ENCODE results near the gene GRIN2A. TPM values are rescaled to one million over a fixed set of nuclear protein-coding genes. Genes with fewer than 3 reads are reported as not detected.

The GRIN2A gene
- total RNA-seq, 1 experiment from 2014 or later: not detected

DNA sequence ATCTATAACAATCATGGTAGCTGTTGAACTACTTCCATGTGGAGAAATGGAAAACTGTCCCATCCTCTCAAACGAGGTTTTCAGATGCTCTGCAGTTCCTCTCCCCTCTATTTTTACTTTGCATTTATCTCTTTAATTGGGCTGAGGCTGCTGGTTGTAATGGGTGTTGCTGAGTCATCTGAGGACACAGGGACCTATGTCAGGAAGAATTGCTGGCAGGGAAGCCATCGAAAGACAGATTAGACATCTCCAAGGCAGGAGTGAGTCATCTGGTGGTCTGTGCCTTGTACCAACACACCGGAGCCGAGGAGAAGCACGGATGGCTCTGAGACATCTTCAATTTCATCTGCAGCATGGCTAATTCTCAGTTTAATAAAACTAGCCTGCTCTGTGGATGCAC lies 394.5 kb downstream of the GRIN2A start:
- ChIA-PET POLR2A (no interaction called here), CTCF (no interaction called here)
- BruUV-seq (replicated peaks): no TSS peak
- Mint-ChIP-seq H3K9me3 (ENCODE audit: unreplicated experiment) (peaks cover 32% of the 10 kb centered on the region), H3K27me3 (ENCODE audit: insufficient read depth, unreplicated experiment) (no peaks in the 10 kb centered on the region), H3K36me3 (ENCODE audit: insufficient read depth, unreplicated experiment) (no peaks in the 10 kb centered on the region), H3K4me3 (ENCODE audit: unreplicated experiment) (no peak overlapping the region), H3K27ac (ENCODE audit: low read depth, unreplicated experiment) (no peak overlapping the region), H3K4me1 (ENCODE audit: insufficient read depth, unreplicated experiment) (no peaks in the 10 kb centered on the region)
- intact Hi-C loops (cut with micrococcal nuclease): no loop called here
- no peak for DNase-seq (ENCODE audit: unreplicated experiment)
- TF ChIP-seq, protein P1, sequence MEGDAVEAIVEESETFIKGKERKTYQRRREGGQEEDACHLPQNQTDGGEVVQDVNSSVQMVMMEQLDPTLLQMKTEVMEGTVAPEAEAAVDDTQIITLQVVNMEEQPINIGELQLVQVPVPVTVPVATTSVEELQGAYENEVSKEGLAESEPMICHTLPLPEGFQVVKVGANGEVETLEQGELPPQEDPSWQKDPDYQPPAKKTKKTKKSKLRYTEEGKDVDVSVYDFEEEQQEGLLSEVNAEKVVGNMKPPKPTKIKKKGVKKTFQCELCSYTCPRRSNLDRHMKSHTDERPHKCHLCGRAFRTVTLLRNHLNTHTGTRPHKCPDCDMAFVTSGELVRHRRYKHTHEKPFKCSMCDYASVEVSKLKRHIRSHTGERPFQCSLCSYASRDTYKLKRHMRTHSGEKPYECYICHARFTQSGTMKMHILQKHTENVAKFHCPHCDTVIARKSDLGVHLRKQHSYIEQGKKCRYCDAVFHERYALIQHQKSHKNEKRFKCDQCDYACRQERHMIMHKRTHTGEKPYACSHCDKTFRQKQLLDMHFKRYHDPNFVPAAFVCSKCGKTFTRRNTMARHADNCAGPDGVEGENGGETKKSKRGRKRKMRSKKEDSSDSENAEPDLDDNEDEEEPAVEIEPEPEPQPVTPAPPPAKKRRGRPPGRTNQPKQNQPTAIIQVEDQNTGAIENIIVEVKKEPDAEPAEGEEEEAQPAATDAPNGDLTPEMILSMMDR (IDR thresholded peaks at IDR 0.05; ENCODE audit: unreplicated experiment): no peak

DNA sequence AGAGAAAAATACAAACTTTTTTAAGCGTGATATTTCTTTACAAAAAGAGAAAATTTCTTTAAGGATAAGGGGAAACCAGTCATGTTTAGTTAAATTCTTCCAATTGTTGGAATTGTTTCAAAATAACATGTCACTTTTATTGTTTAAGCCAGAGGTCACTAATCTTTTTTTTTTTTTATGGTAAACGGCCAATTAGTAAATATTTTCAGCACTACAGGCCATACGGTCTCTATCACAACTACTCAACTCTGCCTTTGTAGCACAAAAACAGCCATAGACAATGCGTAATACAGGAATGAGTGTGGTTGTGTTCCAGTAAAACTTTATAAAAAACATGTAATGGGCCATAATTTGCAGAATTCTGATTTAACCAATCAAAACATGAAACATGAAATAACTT lies 401.4 kb downstream of the GRIN2A start:
- ChIA-PET POLR2A (no interaction called here), CTCF (no interaction called here)
- intact Hi-C loops (cut with micrococcal nuclease): no loop called here
- no peaks in the 10 kb centered on the region for H3K36me3 Mint-ChIP-seq (ENCODE audit: insufficient read depth, unreplicated experiment)
- no peak overlapping the region for H3K4me3 Mint-ChIP-seq (ENCODE audit: unreplicated experiment)
- H3K4me1 Mint-ChIP-seq (ENCODE audit: insufficient read depth, unreplicated experiment): no peaks in the 10 kb centered on the region
- TF ChIP-seq, protein P1 (IDR thresholded peaks at IDR 0.05; ENCODE audit: unreplicated experiment): no peak
- H3K9me3 Mint-ChIP-seq (ENCODE audit: unreplicated experiment): peaks cover 23% of the 10 kb centered on the region
- no peak overlapping the region for H3K27ac Mint-ChIP-seq (ENCODE audit: low read depth, unreplicated experiment)
- no peak for DNase-seq (ENCODE audit: unreplicated experiment)
- H3K27me3 Mint-ChIP-seq (ENCODE audit: insufficient read depth, unreplicated experiment): no peaks in the 10 kb centered on the region
- BruUV-seq (replicated peaks): no TSS peak

DNA sequence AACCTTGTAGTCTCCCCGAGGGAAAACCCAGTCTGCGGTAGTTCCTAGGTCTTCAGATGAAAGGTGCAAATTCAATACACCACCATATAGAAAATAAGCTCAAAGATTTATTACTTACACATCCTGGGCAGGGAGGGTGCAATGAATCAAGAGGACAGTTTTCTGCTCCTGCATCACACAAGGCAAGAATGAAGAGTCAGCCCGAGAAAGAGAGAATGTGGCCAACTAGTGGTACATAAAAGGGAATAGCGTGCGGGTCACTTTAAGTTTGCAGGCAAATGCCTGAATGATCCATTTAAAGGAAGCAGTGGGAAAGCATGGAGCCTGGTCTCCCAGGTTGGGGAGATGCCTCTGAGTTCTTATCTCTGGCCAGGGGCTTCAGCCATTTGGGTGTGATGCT lies 403.4 kb downstream of the GRIN2A start:
- ChIA-PET POLR2A (no interaction called here), CTCF (no interaction called here)
- TF ChIP-seq, protein P1 (IDR thresholded peaks at IDR 0.05; ENCODE audit: unreplicated experiment): no peak
- H3K4me1 Mint-ChIP-seq (ENCODE audit: insufficient read depth, unreplicated experiment): no peaks in the 10 kb centered on the region
- no TSS peak for BruUV-seq (replicated peaks)
- no peaks in the 10 kb centered on the region for H3K27me3 Mint-ChIP-seq (ENCODE audit: insufficient read depth, unreplicated experiment)
- no peak overlapping the region for H3K27ac Mint-ChIP-seq (ENCODE audit: low read depth, unreplicated experiment)
- no peaks in the 10 kb centered on the region for H3K36me3 Mint-ChIP-seq (ENCODE audit: insufficient read depth, unreplicated experiment)
- intact Hi-C loops (cut with micrococcal nuclease): no loop called here
- peaks cover 31% of the 10 kb centered on the region for H3K9me3 Mint-ChIP-seq (ENCODE audit: unreplicated experiment)
- no peak for DNase-seq (ENCODE audit: unreplicated experiment)
- H3K4me3 Mint-ChIP-seq (ENCODE audit: unreplicated experiment): no peak overlapping the region

DNA sequence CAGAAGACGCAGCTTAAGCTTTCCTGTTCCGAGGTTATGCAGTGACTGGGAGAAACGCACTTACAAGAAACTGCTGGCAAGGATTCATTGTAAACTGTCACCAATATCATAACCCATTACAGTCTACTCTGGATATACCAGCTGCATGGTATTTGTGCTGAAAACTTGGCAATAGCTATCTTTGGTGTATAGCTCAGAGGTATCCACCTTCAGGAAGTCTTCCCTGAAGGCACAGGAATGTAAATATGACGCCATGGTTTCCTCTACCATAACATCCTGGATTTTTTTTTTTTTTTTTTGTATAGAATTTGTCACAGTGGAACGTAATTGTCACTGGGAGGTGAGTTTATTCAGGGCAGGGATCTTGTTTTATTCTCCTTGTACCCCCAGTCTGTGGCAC lies 406.2 kb downstream of the GRIN2A start:
- ChIA-PET CTCF (interaction anchor here (0.7 kb wide), 1 partner anchor 641 kb away, joined by 3 read pairs; no protein-coding TSS in a partner anchor), POLR2A (no interaction called here)
- no TSS peak for BruUV-seq (replicated peaks)
- no peak overlapping the region for H3K4me3 Mint-ChIP-seq (ENCODE audit: unreplicated experiment)
- no peaks in the 10 kb centered on the region for H3K27me3 Mint-ChIP-seq (ENCODE audit: insufficient read depth, unreplicated experiment)
- peaks cover 32% of the 10 kb centered on the region for H3K9me3 Mint-ChIP-seq (ENCODE audit: unreplicated experiment)
- H3K36me3 Mint-ChIP-seq (ENCODE audit: insufficient read depth, unreplicated experiment): no peaks in the 10 kb centered on the region
- H3K4me1 Mint-ChIP-seq (ENCODE audit: insufficient read depth, unreplicated experiment): no peaks in the 10 kb centered on the region
- H3K27ac Mint-ChIP-seq (ENCODE audit: low read depth, unreplicated experiment): no peak overlapping the region
- DNase-seq (ENCODE audit: unreplicated experiment): no peak
- TF ChIP-seq, protein P1 (IDR thresholded peaks at IDR 0.05; ENCODE audit: unreplicated experiment): no peak
- intact Hi-C loops (cut with micrococcal nuclease): no loop called here

Data from MCF 10A (cell line).